Thyroid gland (tissue), 4 donors: ENCODE results near the gene SETDB2.

Experiments
- POLR2A ChIP-seq, 2 donors: fragments of 450-650 bp; IDR thresholded peaks; one replicate each; pipeline ENCODE4 v1.6.1; 2017; ENCODE audit warnings: antibody characterized with exemption in 2 of 2, mild to moderate bottlenecking in 2 of 2, moderate library complexity in 1 of 2
- TF ChIP-seq, protein P1 (sequence below), 6 experiments: fragments of 200-600 bp in 3 of 6; fragments of 450-650 bp in 3 of 6; sonication (generic) in 3 of 6; IDR thresholded peaks; one replicate each; pipeline ENCODE4 v1.5.1; 2016 to 2019; ENCODE audit warnings: antibody characterized with exemption in 6 of 6, mild to moderate bottlenecking in 2 of 6, inconsistent platforms in 1 of 6, moderate library complexity in 1 of 6

DNA sequence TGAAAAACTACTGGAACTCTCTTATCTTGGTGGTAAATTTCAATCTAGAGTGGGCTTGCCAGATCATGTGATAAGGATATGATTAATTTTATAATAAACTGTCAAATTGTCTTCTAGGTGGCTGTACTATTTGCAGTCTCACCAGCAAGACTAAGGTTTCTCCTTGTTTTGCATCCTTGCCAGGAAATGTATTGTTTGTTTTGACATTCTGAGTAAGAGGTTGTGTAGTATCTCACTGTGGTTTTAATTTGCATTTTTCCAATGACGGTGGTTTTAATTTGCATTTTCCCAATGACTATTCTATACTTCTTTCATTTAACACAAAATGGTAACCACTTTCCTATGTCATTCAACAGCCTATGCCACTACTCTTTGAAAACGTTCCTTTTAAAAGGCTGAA lies 2.2 kb upstream of the SETDB2 start:
- TF ChIP-seq, protein P1, sequence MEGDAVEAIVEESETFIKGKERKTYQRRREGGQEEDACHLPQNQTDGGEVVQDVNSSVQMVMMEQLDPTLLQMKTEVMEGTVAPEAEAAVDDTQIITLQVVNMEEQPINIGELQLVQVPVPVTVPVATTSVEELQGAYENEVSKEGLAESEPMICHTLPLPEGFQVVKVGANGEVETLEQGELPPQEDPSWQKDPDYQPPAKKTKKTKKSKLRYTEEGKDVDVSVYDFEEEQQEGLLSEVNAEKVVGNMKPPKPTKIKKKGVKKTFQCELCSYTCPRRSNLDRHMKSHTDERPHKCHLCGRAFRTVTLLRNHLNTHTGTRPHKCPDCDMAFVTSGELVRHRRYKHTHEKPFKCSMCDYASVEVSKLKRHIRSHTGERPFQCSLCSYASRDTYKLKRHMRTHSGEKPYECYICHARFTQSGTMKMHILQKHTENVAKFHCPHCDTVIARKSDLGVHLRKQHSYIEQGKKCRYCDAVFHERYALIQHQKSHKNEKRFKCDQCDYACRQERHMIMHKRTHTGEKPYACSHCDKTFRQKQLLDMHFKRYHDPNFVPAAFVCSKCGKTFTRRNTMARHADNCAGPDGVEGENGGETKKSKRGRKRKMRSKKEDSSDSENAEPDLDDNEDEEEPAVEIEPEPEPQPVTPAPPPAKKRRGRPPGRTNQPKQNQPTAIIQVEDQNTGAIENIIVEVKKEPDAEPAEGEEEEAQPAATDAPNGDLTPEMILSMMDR (IDR thresholded peaks at IDR 0.05), result no peak
- TF ChIP-seq POLR2A (IDR thresholded peaks at IDR 0.05), result no peak
